Trophoblast cell (in vitro differentiated cells and primary cell): Measurements from ENCODE around the gene PHOX2A.

Experiments
- DNase-seq, 2 donors: peaks; one replicate each; pipeline ENCODE4 v3.0.0-alpha.2; 2016
- H2AFZ ChIP-seq: 2 replicates; pipeline ENCODE4 v1.6.1; 2013; ENCODE audit warnings: low read length, moderate library complexity, mild to moderate bottlenecking; ENCODE audit not compliant: insufficient read depth, poor library complexity
- H2AK5ac ChIP-seq: 2 replicates; pipeline ENCODE4 v1.6.1; 2013; ENCODE audit warnings: mild to moderate bottlenecking, low read length
- H2BK120ac ChIP-seq: 2 replicates; pipeline ENCODE4 v1.6.1; 2013; ENCODE audit warnings: low read length, mild to moderate bottlenecking, moderate library complexity; ENCODE audit not compliant: insufficient read depth, poor library complexity
- H2BK12ac ChIP-seq: 2 replicates; pipeline ENCODE4 v1.6.1; 2013; ENCODE audit warnings: mild to moderate bottlenecking, low read length, moderate library complexity
- H2BK5ac ChIP-seq: 2 replicates; pipeline ENCODE4 v1.6.1; 2013; ENCODE audit warnings: low read length, low read depth, moderate library complexity, mild to moderate bottlenecking; ENCODE audit not compliant: poor library complexity
- H3K14ac ChIP-seq: 2 replicates; pipeline ENCODE4 v1.6.1; 2013; ENCODE audit warnings: mild to moderate bottlenecking, low read length
- H3K18ac ChIP-seq: 2 replicates; pipeline ENCODE4 v1.6.1; 2013; ENCODE audit warnings: mild to moderate bottlenecking, low read length
- H3K23ac ChIP-seq: 2 replicates; pipeline ENCODE4 v1.6.1; 2013; ENCODE audit warnings: low read length
- H3K27ac ChIP-seq: 2 replicates; pipeline ENCODE4 v1.5.1; 2013; ENCODE audit warnings: low read depth, mild to moderate bottlenecking, inconsistent platforms, low read length, moderate library complexity
- H3K27me3 ChIP-seq: 2 replicates; pipeline ENCODE4 v1.6.1; 2013; ENCODE audit warnings: inconsistent platforms, mild to moderate bottlenecking, low read length, moderate library complexity; ENCODE audit not compliant: insufficient read depth
- H3K36me3 ChIP-seq, 2 experiments: 1 replicate in 1 of 2; 2 replicates in 1 of 2; pipeline ENCODE4 v1.6.1; 2013; ENCODE audit warnings: low read length in 2 of 2, mild to moderate bottlenecking in 2 of 2, moderate library complexity in 1 of 2; ENCODE audit not compliant: insufficient read depth in 2 of 2, control insufficient read depth in 1 of 2
- H3K4ac ChIP-seq: 2 replicates; pipeline ENCODE4 v1.6.1; 2013; ENCODE audit warnings: low read depth, mild to moderate bottlenecking, low read length, moderate library complexity
- H3K4me1 ChIP-seq, 2 experiments: 1 replicate in 1 of 2; 2 replicates in 1 of 2; pipeline ENCODE4 v1.6.1; 2013; ENCODE audit warnings: low read length in 2 of 2, mild to moderate bottlenecking in 2 of 2, moderate library complexity in 1 of 2; ENCODE audit not compliant: insufficient read depth in 2 of 2, control insufficient read depth in 1 of 2
- H3K4me2 ChIP-seq: 2 replicates; pipeline ENCODE4 v1.6.1; 2013; ENCODE audit warnings: inconsistent platforms, mild to moderate bottlenecking, low read length, moderate library complexity
- H3K4me3 ChIP-seq: 2 replicates; pipeline ENCODE4 v1.5.1; 2013; ENCODE audit warnings: mild to moderate bottlenecking, low read depth, low read length, inconsistent platforms
- H3K79me1 ChIP-seq: one replicate; pipeline ENCODE4 v1.6.1; 2013; ENCODE audit warnings: low read length
- H3K79me2 ChIP-seq: 2 replicates; pipeline ENCODE4 v1.6.1; 2013; ENCODE audit warnings: low read length, mild to moderate bottlenecking; ENCODE audit not compliant: control insufficient read depth, insufficient read depth, poor library complexity
- H3K9ac ChIP-seq: 2 replicates; pipeline ENCODE4 v1.6.1; 2013; ENCODE audit warnings: mild to moderate bottlenecking, low read length
- H3K9me3 ChIP-seq: 2 replicates; pipeline ENCODE4 v1.6.1; 2013; ENCODE audit warnings: low read depth, mild to moderate bottlenecking, control low read depth, inconsistent platforms, low read length; ENCODE audit not compliant: insufficient read depth
- H4K12ac ChIP-seq: 2 replicates; pipeline ENCODE4 v1.6.1; 2013; ENCODE audit warnings: low read depth, mild to moderate bottlenecking, low read length, moderate library complexity
- H4K8ac ChIP-seq: 2 replicates; pipeline ENCODE4 v1.6.1; 2013; ENCODE audit warnings: low read depth, mild to moderate bottlenecking, low read length, moderate library complexity
- H4K91ac ChIP-seq: one replicate; pipeline ENCODE4 v1.6.1; 2013; ENCODE audit warnings: low read depth, mild to moderate bottlenecking, low read length, moderate library complexity
- WGBS: extraction: QIAGEN DNeasy Blood & Tissue Kit; methylation state at CpG from one replicate; pipeline ENCODE4 v1.1.7; 2013; ENCODE audit warnings: missing lambda C conversion rate; ENCODE audit not compliant: insufficient read length, insufficient coverage; ENCODE audit errors: extremely low coverage; 5-methylcytosine and 5-hydroxymethylcytosine counted together

Gene PHOX2A

DNA sequence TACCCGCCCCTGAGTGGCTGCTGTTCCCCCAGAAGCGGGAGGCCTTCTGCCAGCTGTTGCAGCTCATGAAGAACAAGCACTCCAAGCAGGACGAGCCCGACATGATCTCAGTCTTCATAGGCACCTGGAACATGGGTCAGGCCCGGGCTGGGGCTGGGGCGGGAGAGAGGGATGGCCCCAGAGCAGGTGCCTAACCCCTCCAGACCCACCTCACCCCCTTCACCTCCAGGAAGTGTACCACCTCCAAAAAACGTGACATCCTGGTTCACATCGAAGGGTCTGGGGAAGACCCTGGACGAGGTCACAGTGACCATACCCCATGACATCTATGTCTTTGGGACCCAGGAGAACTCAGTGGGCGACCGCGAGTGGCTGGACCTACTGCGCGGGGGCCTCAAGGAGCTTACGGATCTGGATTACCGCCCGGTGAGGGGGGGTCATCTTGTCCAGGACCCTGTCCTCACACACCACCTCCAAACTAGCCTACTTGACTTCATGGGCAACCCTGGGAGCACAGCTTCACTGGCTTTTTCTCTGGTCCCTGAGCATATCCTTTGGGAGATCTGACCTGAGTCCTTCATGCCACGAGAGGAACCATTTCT, 13.1 kb downstream of the PHOX2A start:
- H2BK12ac ChIP-seq: no peak overlapping the region
- H3K36me3 ChIP-seq: peaks cover 90 to 95% of the 10 kb centered on the region in 2 experiments
- H3K27ac ChIP-seq: no peak overlapping the region
- no peak overlapping the region for H2AFZ ChIP-seq
- no peak overlapping the region for H2AK5ac ChIP-seq
- no peak overlapping the region for H3K18ac ChIP-seq
- no peaks in the 10 kb centered on the region for H3K79me1 ChIP-seq
- H2BK5ac ChIP-seq: no peak overlapping the region
- no peak overlapping the region for H3K9ac ChIP-seq
- H3K79me2 ChIP-seq: no peaks in the 10 kb centered on the region
- H2BK120ac ChIP-seq: no peak overlapping the region
- no peaks in the 10 kb centered on the region for H3K27me3 ChIP-seq
- no peak overlapping the region for H4K91ac ChIP-seq
- H3K14ac ChIP-seq: no peak overlapping the region
- H4K12ac ChIP-seq: no peak overlapping the region
- no peak overlapping the region for H3K4ac ChIP-seq
- peaks cover 2% of the 10 kb centered on the region for H3K9me3 ChIP-seq
- WGBS: no CpG with 5 or more reads among the region's 18 CpGs
- no peak overlapping the region for H3K4me3 ChIP-seq
- no peak for DNase-seq
- no peak overlapping the region for H3K23ac ChIP-seq
- peaks cover 0 to 6% of the 10 kb centered on the region in 2 experiments for H3K4me1 ChIP-seq
- no peak overlapping the region for H4K8ac ChIP-seq
- H3K4me2 ChIP-seq: no peak overlapping the region

DNA sequence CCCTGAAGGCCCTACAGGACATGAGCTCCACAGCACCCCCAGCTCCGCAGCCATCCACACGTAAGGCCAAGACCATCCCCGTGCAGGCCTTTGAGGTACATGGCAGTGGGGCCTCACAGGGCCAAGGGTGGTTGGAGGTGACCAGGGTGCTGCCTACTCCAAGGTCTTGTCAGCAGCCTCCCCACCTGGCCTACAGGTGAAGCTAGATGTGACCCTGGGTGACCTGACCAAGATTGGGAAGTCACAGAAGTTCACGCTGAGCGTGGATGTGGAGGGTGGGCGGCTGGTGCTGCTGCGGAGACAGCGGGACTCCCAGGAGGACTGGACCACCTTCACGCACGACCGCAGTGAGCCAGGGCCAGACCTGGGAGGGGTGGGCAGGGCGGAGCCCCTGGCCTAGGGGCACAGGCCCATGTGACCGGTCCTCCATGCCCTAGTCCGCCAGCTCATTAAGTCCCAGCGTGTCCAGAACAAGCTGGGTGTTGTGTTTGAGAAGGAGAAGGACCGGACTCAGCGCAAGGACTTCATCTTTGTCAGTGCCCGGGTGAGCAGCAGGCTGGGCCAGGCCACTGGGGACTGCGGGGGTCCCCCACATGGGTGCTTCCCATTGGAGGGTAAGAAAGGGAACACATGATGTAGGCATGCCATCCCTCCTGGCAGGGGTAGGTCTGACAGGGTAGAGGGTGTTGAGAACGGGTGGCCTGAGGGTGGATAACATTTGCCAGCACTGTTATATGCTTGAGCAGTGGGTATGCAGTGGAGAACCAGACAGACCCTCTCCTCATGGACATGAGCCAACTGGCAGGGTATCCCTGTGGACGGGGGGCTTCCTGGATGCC, 13.8 kb downstream of the PHOX2A start:
- Histone ChIP-seq H3K18ac (no peak overlapping the region), H2BK120ac (no peak overlapping the region), H3K4me3 (no peak overlapping the region), H3K79me2 (peaks cover 7% of the 10 kb centered on the region), H3K4me1 (peaks cover 5 to 11% of the 10 kb centered on the region in 2 experiments), H3K14ac (no peak overlapping the region), H2AFZ (no peak overlapping the region), H3K4ac (no peak overlapping the region), H3K36me3 (peaks cover 83 to 87% of the 10 kb centered on the region in 2 experiments), H3K4me2 (no peak overlapping the region), H2BK5ac (no peak overlapping the region), H2AK5ac (no peak overlapping the region), H2BK12ac (no peak overlapping the region), H3K9ac (no peak overlapping the region), H3K79me1 (peaks cover 5% of the 10 kb centered on the region), H4K12ac (no peak overlapping the region), H3K27me3 (no peaks in the 10 kb centered on the region), H4K8ac (no peak overlapping the region), H3K27ac (no peak overlapping the region), H4K91ac (no peak overlapping the region), H3K23ac (no peak overlapping the region), H3K9me3 (peaks cover 2% of the 10 kb centered on the region)
- no peak for DNase-seq
- no CpG with 5 or more reads among the region's 21 CpGs for WGBS

DNA sequence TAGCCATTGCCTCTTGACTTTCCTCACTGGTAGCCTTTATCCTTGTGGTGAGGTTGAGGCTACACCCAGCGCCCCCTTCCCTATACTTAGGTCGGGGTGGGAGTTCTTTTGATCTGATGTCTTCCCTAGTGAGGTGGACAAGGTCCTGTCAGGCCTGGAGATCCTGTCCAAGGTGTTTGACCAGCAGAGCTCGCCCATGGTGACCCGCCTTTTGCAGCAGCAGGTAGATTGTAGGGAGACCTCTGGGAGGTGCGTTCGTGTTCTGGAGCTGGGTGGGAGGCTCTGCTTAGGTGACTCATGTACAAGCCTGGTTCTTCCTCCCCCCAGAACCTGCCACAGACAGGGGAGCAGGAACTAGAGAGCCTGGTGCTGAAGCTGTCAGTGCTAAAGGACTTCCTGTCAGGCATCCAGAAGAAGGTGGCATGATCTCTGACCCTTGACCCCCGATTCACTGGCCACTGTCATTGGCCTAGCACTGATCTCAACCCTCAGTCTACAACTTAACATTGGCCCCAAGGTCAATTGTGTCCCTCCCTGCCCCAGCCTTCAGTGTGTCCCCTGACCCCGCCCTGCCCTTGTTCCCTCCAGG, 14.5 kb downstream of the PHOX2A start:
- Histone ChIP-seq H4K8ac (no peak overlapping the region), H3K27ac (no peak overlapping the region), H3K79me1 (peaks cover 12% of the 10 kb centered on the region), H3K9ac (no peak overlapping the region), H3K36me3 (peaks cover 77 to 80% of the 10 kb centered on the region in 2 experiments), H3K4ac (no peak overlapping the region), H4K91ac (no peak overlapping the region), H2AK5ac (no peak overlapping the region), H3K4me1 (peaks cover 5 to 11% of the 10 kb centered on the region in 2 experiments), H2BK12ac (no peak overlapping the region), H3K14ac (no peak overlapping the region), H2BK5ac (no peak overlapping the region), H4K12ac (no peak overlapping the region), H3K4me2 (no peak overlapping the region), H3K79me2 (peaks cover 14% of the 10 kb centered on the region), H3K27me3 (no peaks in the 10 kb centered on the region), H3K23ac (no peak overlapping the region), H2AFZ (no peak overlapping the region), H3K18ac (no peak overlapping the region), H3K9me3 (peaks cover 2% of the 10 kb centered on the region), H3K4me3 (no peak overlapping the region), H2BK120ac (no peak overlapping the region)
- no peak for DNase-seq
- no CpG with 5 or more reads among the region's 8 CpGs for WGBS

DNA sequence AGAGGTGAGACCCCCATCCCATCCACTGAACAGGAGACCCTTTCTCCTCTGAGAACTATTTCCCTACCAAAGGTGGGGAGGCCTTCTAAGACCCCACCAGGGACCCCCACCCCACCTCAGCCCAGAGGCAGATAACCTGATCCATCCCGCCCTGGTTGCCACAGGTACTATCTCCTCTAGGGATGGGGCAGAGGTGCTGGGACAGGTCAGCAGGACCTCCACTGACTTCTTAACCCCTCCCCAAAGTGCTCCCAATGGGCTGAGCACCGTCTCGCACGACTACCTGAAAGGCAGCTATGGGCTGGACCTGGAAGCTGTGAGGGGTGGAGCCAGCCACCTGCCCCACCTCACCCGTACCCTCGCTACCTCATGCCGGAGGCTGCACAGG, 15.1 kb downstream of the PHOX2A start:
- H3K4me1 ChIP-seq: peaks cover 5 to 11% of the 10 kb centered on the region in 2 experiments
- peaks cover 18% of the 10 kb centered on the region for H3K79me1 ChIP-seq
- H3K9me3 ChIP-seq: peaks cover 2% of the 10 kb centered on the region
- no peak overlapping the region for H4K12ac ChIP-seq
- no peak overlapping the region for H2BK5ac ChIP-seq
- H3K4me3 ChIP-seq: no peak overlapping the region
- no peak overlapping the region for H3K4ac ChIP-seq
- H3K9ac ChIP-seq: no peak overlapping the region
- no peak overlapping the region for H2AK5ac ChIP-seq
- H3K14ac ChIP-seq: no peak overlapping the region
- H3K23ac ChIP-seq: no peak overlapping the region
- peaks cover 20% of the 10 kb centered on the region for H3K79me2 ChIP-seq
- no peak overlapping the region for H2BK12ac ChIP-seq
- no peak overlapping the region for H4K8ac ChIP-seq
- H3K18ac ChIP-seq: no peak overlapping the region
- DNase-seq: peak in 1 of 2 donors; percentile 6
- no peak overlapping the region for H2AFZ ChIP-seq
- WGBS: no CpG with 5 or more reads among the region's 7 CpGs
- no peaks in the 10 kb centered on the region for H3K27me3 ChIP-seq
- no peak overlapping the region for H3K27ac ChIP-seq
- H3K36me3 ChIP-seq: peaks cover 71 to 74% of the 10 kb centered on the region in 2 experiments
- no peak overlapping the region for H4K91ac ChIP-seq
- H3K4me2 ChIP-seq: no peak overlapping the region
- no peak overlapping the region for H2BK120ac ChIP-seq
